H1 (cell line): ENCODE data around the gene RPS6KB2.

Source experiments
- ATF2 ChIP-seq: IDR thresholded peaks from 2 replicates; pipeline ENCODE4 v1.6.1; 2012; ENCODE audit warnings: low read length, inconsistent platforms
- CHD2 ChIP-seq: IDR thresholded peaks from 2 replicates; pipeline ENCODE4 v1.6.1; 2012; ENCODE audit warnings: low read length, improper control_type of control experiment
- CREB1 ChIP-seq: IDR thresholded peaks from 2 replicates; pipeline ENCODE4 v1.6.1; 2012; ENCODE audit warnings: inconsistent platforms
- CTCF ChIP-seq, 3 experiments: IDR thresholded peaks; 1 replicate in 2 of 3; 2 replicates in 1 of 3; pipeline versions ENCODE4 v1.5.1 to v1.6.1; 2011; ENCODE audit warnings: low read length in 3 of 3, mild to moderate bottlenecking in 3 of 3, inconsistent platforms in 2 of 3, low read depth in 1 of 3, moderate library complexity in 1 of 3; ENCODE audit not compliant: insufficient read depth in 1 of 3; ENCODE audit errors: control extremely low read depth in 1 of 3
- EP300 ChIP-seq, 2 experiments: IDR thresholded peaks; 1 replicate in 1 of 2; 2 replicates in 1 of 2; pipeline ENCODE4 v1.6.1; 2011 to 2012; ENCODE audit warnings: low read depth in 2 of 2, low read length in 2 of 2, mild to moderate bottlenecking in 2 of 2, borderline replicate concordance in 1 of 2, inconsistent platforms in 1 of 2, moderate library complexity in 1 of 2
- GABPA ChIP-seq: IDR thresholded peaks from 2 replicates; pipeline ENCODE4 v1.6.1; 2011; ENCODE audit warnings: mild to moderate bottlenecking, low read length, moderate library complexity, borderline replicate concordance; ENCODE audit not compliant: insufficient read depth
- POLR2A ChIP-seq, 2 experiments: IDR thresholded peaks; 1 replicate in 1 of 2; 2 replicates in 1 of 2; pipeline ENCODE4 v1.6.1; 2011; ENCODE audit warnings: low read depth in 2 of 2, low read length in 2 of 2, mild to moderate bottlenecking in 2 of 2; ENCODE audit errors: control extremely low read depth in 1 of 2
- POU5F1 ChIP-seq: IDR thresholded peaks from 2 replicates; pipeline ENCODE4 v1.6.1; 2011; ENCODE audit warnings: low read depth, mild to moderate bottlenecking, low read length, moderate library complexity
- RAD21 ChIP-seq, 2 experiments: IDR thresholded peaks in 1 of 2; conservative IDR thresholded peaks in 1 of 2; 2 replicates each; pipeline ENCODE4 v1.6.1; 2011; ENCODE audit warnings: low read depth in 2 of 2, low read length in 2 of 2, improper control_type of control experiment in 1 of 2, inconsistent platforms in 1 of 2, mild to moderate bottlenecking in 1 of 2, moderate library complexity in 1 of 2
- RNF2 ChIP-seq: fragments of 200-900, 300-1000 bp; sonication (generic); IDR thresholded peaks from 2 replicates; pipeline ENCODE4 v1.7.1; 2016; ENCODE audit warnings: borderline replicate concordance, low read depth, mild to moderate bottlenecking, antibody characterized with exemption, low read length; ENCODE audit not compliant: poor library complexity, severe bottlenecking; ENCODE audit errors: missing control alignments
- SIN3A ChIP-seq, 2 experiments: IDR thresholded peaks in 1 of 2; conservative IDR thresholded peaks in 1 of 2; 2 replicates each; pipeline ENCODE4 v1.6.1; 2011 to 2012; ENCODE audit warnings: low read length in 2 of 2, improper control_type of control experiment in 1 of 2, low read depth in 1 of 2, mild to moderate bottlenecking in 1 of 2
- USF2 ChIP-seq: IDR thresholded peaks from 2 replicates; pipeline ENCODE4 v1.6.1; 2011; ENCODE audit warnings: low read length, improper control_type of control experiment
- TF ChIP-seq, protein P1 (sequence below): IDR thresholded peaks from 2 replicates; pipeline ENCODE4 v1.6.1; 2012; ENCODE audit warnings: inconsistent platforms

DNA sequence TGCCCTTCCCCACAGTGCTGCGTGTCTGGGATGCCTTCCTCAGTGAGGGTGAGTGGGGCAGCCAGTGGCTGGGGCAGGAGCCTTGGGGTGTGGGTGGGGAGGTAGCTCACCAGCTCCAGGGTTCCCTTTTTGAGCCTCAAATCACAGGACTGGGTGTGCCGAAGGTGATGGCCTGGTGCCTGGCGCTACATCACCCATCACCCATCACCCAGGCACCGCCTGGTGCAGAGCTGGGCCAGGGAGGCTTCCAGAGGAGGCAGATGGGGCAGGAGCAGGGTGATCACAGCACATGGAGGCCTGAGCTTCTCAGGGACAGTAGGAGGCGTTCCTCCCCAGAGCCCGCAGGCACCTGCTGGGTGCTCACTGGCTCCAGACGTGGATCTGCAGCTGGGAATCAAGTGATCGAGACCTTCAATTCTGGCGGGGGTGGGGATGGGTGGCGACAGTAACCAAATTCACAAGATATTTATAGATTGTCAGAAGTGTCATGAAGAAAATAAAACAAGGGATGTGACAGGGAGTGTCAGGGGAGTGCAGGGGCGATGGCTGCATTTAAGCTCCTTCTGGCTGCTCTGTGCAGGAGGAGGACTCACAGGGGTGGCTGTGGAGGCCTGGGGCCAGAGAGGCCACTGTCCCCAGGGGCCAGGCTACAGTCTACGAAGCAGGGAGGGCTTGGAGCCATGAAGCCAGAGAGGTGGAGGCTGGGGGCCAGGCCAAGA, 21.2 kb upstream of the RPS6KB2 start:
- TF ChIP-seq GABPA, result no peak
- TF ChIP-seq CTCF (IDR thresholded peaks at IDR 0.05; ENCODE audit: control extremely low read depth in 1 of 3, insufficient read depth in 1 of 3, low read depth in 1 of 3, low read length in 3 of 3), result no peak
- TF ChIP-seq, protein P1, sequence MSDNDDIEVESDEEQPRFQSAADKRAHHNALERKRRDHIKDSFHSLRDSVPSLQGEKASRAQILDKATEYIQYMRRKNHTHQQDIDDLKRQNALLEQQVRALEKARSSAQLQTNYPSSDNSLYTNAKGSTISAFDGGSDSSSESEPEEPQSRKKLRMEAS, result no peak
- TF ChIP-seq SIN3A (conservative IDR thresholded peaks at IDR 0.05 in 1 of 2, IDR thresholded peaks at IDR 0.05 in 1 of 2; ENCODE audit: low read depth in 1 of 2, low read length in 2 of 2), result no peak
- no peak for TF ChIP-seq ATF2
- no peak for TF ChIP-seq CREB1
- TF ChIP-seq POU5F1, result no peak
- no peak for TF ChIP-seq POLR2A (IDR thresholded peaks at IDR 0.05; ENCODE audit: control extremely low read depth in 1 of 2, low read depth in 2 of 2, low read length in 2 of 2)
- no peak for TF ChIP-seq CHD2
- no peak for TF ChIP-seq USF2
- no peak for TF ChIP-seq EP300 (IDR thresholded peaks at IDR 0.05; ENCODE audit: borderline replicate concordance in 1 of 2, low read depth in 2 of 2, low read length in 2 of 2)
- no peak for TF ChIP-seq RNF2
- TF ChIP-seq RAD21 (IDR thresholded peaks at IDR 0.05 in 1 of 2, conservative IDR thresholded peaks at IDR 0.05 in 1 of 2; ENCODE audit: low read depth in 2 of 2, low read length in 2 of 2), result no peak
